ENCODE results near the gene TMEM184B.
"Not testable (repeated sequence)": the region's sequence is repeated elsewhere in the genome, so short reads cannot be mapped to it uniquely, and the experiment has no call there.

The TMEM184B gene

GRCh38 chr22:38247713-38248112, 25.1 kb downstream of the TMEM184B start:
- no peak for DNase-seq

- DNase-seq = no peak
These were observed 26.1 kb downstream of the TMEM184B start for GRCh38 chr22:38246692-38247091.

- no peak for DNase-seq
These were observed 26.7 kb downstream of the TMEM184B start for GRCh38 chr22:38246046-38246658.

GRCh38 chr22:38244106-38244505, 28.7 kb downstream of the TMEM184B start:
- no peak for DNase-seq

- DNase-seq = no peak
These were observed 29.6 kb downstream of the TMEM184B start for GRCh38 chr22:38243007-38243765.

- DNase-seq = no peak
These were observed 32.0 kb downstream of the TMEM184B start for GRCh38 chr22:38240734-38241252.

- no peak for DNase-seq
These were observed 33.6 kb downstream of the TMEM184B start for GRCh38 chr22:38239101-38239761.

GRCh38 chr22:38238519-38239071, 34.2 kb downstream of the TMEM184B start:
- no peak for DNase-seq

GRCh38 chr22:38236786-38237185, 36.0 kb downstream of the TMEM184B start:
- no peak for DNase-seq

GRCh38 chr22:38235240-38235850, 37.5 kb downstream of the TMEM184B start:
- DNase-seq = no peak

- not testable (repeated sequence) for DNase-seq
These were observed 39.0 kb downstream of the TMEM184B start for GRCh38 chr22:38233856-38234255.

- no peak for DNase-seq
These were observed 39.4 kb downstream of the TMEM184B start for GRCh38 chr22:38233427-38233826.

- no peak for DNase-seq
These were observed 40.6 kb downstream of the TMEM184B start for GRCh38 chr22:38232196-38232595.

GRCh38 chr22:38230916-38231315, 41.9 kb downstream of the TMEM184B start:
- no peak for DNase-seq

GRCh38 chr22:38230108-38230825, 42.5 kb downstream of the TMEM184B start:
- peak; percentile 77 to 81 (median 78) for DNase-seq

GRCh38 chr22:38228873-38229740, 43.7 kb downstream of the TMEM184B start:
- DNase-seq = no peak

GRCh38 chr22:38228326-38228872, 44.4 kb downstream of the TMEM184B start:
- no peak for DNase-seq

- no peak for DNase-seq
These were observed 45.8 kb downstream of the TMEM184B start for GRCh38 chr22:38226853-38227649.

- DNase-seq = no peak
These were observed 49.4 kb downstream of the TMEM184B start for GRCh38 chr22:38223289-38223960.

GRCh38 chr22:38222797-38223119, 50.1 kb downstream of the TMEM184B start:
- DNase-seq = no peak

Measured in suppressor macrophage treated with lipopolysaccharide for 1 hour (primary cell).